A549 (cell line): ENCODE data around the gene TMOD4. TPM values are rescaled to one million over a fixed set of nuclear protein-coding genes. Genes with fewer than 3 reads are reported as not detected.

Experiments used
- ATAC-seq, 2 experiments: fragments of 200-7000 bp in 1 of 2; fragments of >200 bp in 1 of 2; cut with Nextera tagmentation in 1 of 2; cut with Tn5 transposase in 1 of 2; 3 replicates each; pipeline versions ENCODE4 v1.8.0 to v1.9.1; 2018 to 2020; ENCODE audit warnings: mild to moderate bottlenecking in 1 of 2, moderate library complexity in 1 of 2
- CTCF ChIA-PET: fragments of 300-600 bp; sonication (Branson Sonifier 250); formaldehyde crosslinking; extraction: SDS; loops from one replicate; lab custom pipeline; 2021; ENCODE audit warnings: antibody characterized with exemption, inconsistent platforms; lab: Yijun Ruan, JAX
- POLR2A ChIA-PET: fragments of 350-600 bp; formaldehyde crosslinking; extraction: SDS; loops from one replicate; lab custom pipeline; 2021; ENCODE audit warnings: antibody characterized with exemption, inconsistent platforms; lab: Yijun Ruan, JAX
- DNase-seq, 2 experiments: peaks; one replicate each; pipeline versions ENCODE4 v3.0.0 to v3.0.0-alpha.2; 2011 to 2016; ENCODE audit warnings: low read depth in 1 of 2, low spot score in 1 of 2
- FAIRE-seq: peaks from 2 replicates; lab custom pipeline; 2011; peaks lifted over from hg19 to GRCh38; lab: Jason Lieb, UNC
- H3K27ac ChIP-seq, 2 experiments: fragments of >200 bp; sonication (Bioruptor Twin); formaldehyde crosslinking; 3 replicates each; pipeline ENCODE4 v1.5.1; 2016 to 2017
- H3K4me1 ChIP-seq: fragments of >200 bp; sonication (Bioruptor Twin); formaldehyde crosslinking; 3 replicates; pipeline ENCODE4 v1.6.1; 2016
- H3K4me2 ChIP-seq: fragments of >200 bp; sonication (Bioruptor Twin); formaldehyde crosslinking; 3 replicates; pipeline ENCODE4 v1.6.1; 2016
- H3K4me3 ChIP-seq: fragments of >200 bp; sonication (Bioruptor Twin); formaldehyde crosslinking; 3 replicates; pipeline ENCODE4 v1.5.1; 2016
- H3K9me3 ChIP-seq: fragments of >200 bp; sonication (Bioruptor Twin); formaldehyde crosslinking; 3 replicates; pipeline ENCODE4 v1.6.1; 2016
- CHD4 ChIP-seq: fragments of 200-600 bp; sonication (generic); IDR thresholded peaks from 2 replicates; pipeline ENCODE4 v1.6.1; 2016; ENCODE audit warnings: antibody characterized with exemption, mild to moderate bottlenecking, borderline replicate concordance
- EHMT2 ChIP-seq: fragments of 200-600 bp; sonication (generic); IDR thresholded peaks from 2 replicates; pipeline ENCODE4 v1.6.1; 2016; ENCODE audit warnings: antibody characterized with exemption, low read depth, mild to moderate bottlenecking, moderate library complexity
- EP300 ChIP-seq, 2 experiments: fragments of >200 bp; sonication (Bioruptor Twin); formaldehyde crosslinking; IDR thresholded peaks; 2 replicates in 1 of 2; 3 replicates in 1 of 2; pipeline ENCODE4 v1.6.1; 2016 to 2017
- GATA3 ChIP-seq: IDR thresholded peaks from 2 replicates; pipeline ENCODE4 v1.6.1; 2012; ENCODE audit warnings: borderline replicate concordance
- HEYL ChIP-seq: fragments of 250-450 bp; sonication (Bioruptor Pico); IDR thresholded peaks from 2 replicates; pipeline ENCODE4 v1.8.0; 2021; ENCODE audit warnings: mild to moderate bottlenecking, moderate library complexity
- HOXB5 ChIP-seq: fragments of 250-450 bp; sonication (Bioruptor Pico); IDR thresholded peaks from 2 replicates; pipeline ENCODE4 v1.5.0; 2020; ENCODE audit warnings: mild to moderate bottlenecking, moderate library complexity
- MAFK ChIP-seq: fragments of 450-650 bp; IDR thresholded peaks from 2 replicates; pipeline ENCODE4 v1.6.1; 2014; ENCODE audit not compliant: partially characterized antibody
- MYC ChIP-seq: IDR thresholded peaks from 2 replicates; pipeline ENCODE4 v1.6.1; 2012; ENCODE audit warnings: mild to moderate bottlenecking, inconsistent platforms, low read length, improper control_type of control experiment, borderline replicate concordance
- PHF8 ChIP-seq: fragments of 200-600 bp; sonication (generic); IDR thresholded peaks from 2 replicates; pipeline ENCODE4 v1.6.1; 2016; ENCODE audit warnings: low read depth, mild to moderate bottlenecking, antibody characterized with exemption, moderate library complexity, borderline replicate concordance
- POLR2A ChIP-seq: IDR thresholded peaks from 2 replicates; pipeline ENCODE4 v1.6.1; 2012; ENCODE audit warnings: mild to moderate bottlenecking, low read length
- RAD21 ChIP-seq, 2 experiments: fragments of >200 bp in 1 of 2; sonication (Bioruptor Twin) in 1 of 2; formaldehyde crosslinking in 1 of 2; IDR thresholded peaks in 1 of 2; conservative IDR thresholded peaks in 1 of 2; 2 replicates in 1 of 2; 3 replicates in 1 of 2; pipeline ENCODE4 v1.6.1; 2012 to 2018; ENCODE audit warnings: inconsistent platforms in 1 of 2
- RARB ChIP-seq: fragments of 250-450 bp; sonication (Bioruptor Pico); IDR thresholded peaks from 2 replicates; pipeline ENCODE4 v1.8.0; 2021; ENCODE audit warnings: mild to moderate bottlenecking, moderate library complexity
- RCOR1 ChIP-seq: fragments of 150-350 bp; IDR thresholded peaks from 2 replicates; pipeline ENCODE4 v1.6.1; 2014; ENCODE audit warnings: antibody characterized with exemption, low read length, low read depth
- RNF2 ChIP-seq: fragments of 200-600 bp; sonication (generic); IDR thresholded peaks from 2 replicates; pipeline ENCODE4 v1.6.1; 2016; ENCODE audit warnings: low read depth, mild to moderate bottlenecking, antibody characterized with exemption, moderate library complexity, borderline replicate concordance
- SMC3 ChIP-seq: fragments of >200 bp; sonication (Bioruptor Twin); formaldehyde crosslinking; IDR thresholded peaks from 3 replicates; pipeline ENCODE4 v1.6.1; 2018; ENCODE audit warnings: inconsistent platforms
- SREBF2 ChIP-seq: fragments of 450-650 bp; IDR thresholded peaks from 2 replicates; pipeline ENCODE4 v1.6.1; 2014; ENCODE audit warnings: mild to moderate bottlenecking, moderate library complexity
- ZFP36 ChIP-seq: fragments of 450-650 bp; IDR thresholded peaks from 2 replicates; pipeline ENCODE4 v1.6.1; 2014; ENCODE audit warnings: borderline replicate concordance; ENCODE audit not compliant: partially characterized antibody
- WGBS: methylation state at CpG from one replicate; pipeline ENCODE4 v1.1.6; 2017; ENCODE audit errors: missing lambda C conversion rate; 5-methylcytosine and 5-hydroxymethylcytosine counted together
- polyA plus RNA-seq, 4 experiments: library from polyadenylated mRNA; depleted of rRNA in 3 of 4; stranded (reverse); fragments of >200 nt; fragmentation: RNase III in 1 of 4; extraction: RNeasy Plus Mini Kit Qiagen cat#74134 plus additional on column Dnase treatment in 1 of 4; gene quantifications; 2 replicates in 3 of 4; 3 replicates in 1 of 4; pipeline ENCODE4 v1.2.3, GENCODE V29; 2011 to 2017
- TF ChIP-seq, protein P1 (sequence below): fragments of >200 bp; sonication (Bioruptor Twin); formaldehyde crosslinking; IDR thresholded peaks from 2 replicates; pipeline ENCODE4 v1.6.1; 2016
- TF ChIP-seq, protein P2 (sequence below): fragments of 200-600 bp; sonication (generic); IDR thresholded peaks from 2 replicates; pipeline ENCODE4 v1.6.1; 2016; ENCODE audit warnings: antibody characterized with exemption, mild to moderate bottlenecking, moderate library complexity
- TF ChIP-seq, protein P3 (sequence below): IDR thresholded peaks from 2 replicates; pipeline ENCODE4 v1.6.1; 2012
- TF ChIP-seq, protein P4 (sequence below): fragments of 450-650 bp; IDR thresholded peaks from 2 replicates; pipeline ENCODE4 v1.6.1; 2014; ENCODE audit warnings: antibody characterized with exemption
- TF ChIP-seq, protein P5 (sequence below): fragments of >200 bp; sonication (Bioruptor Twin); formaldehyde crosslinking; IDR thresholded peaks from 3 replicates; pipeline ENCODE4 v1.6.1; 2016

The TMOD4 gene
- polyA plus RNA-seq, 2 of the 4 experiments (the other 2 are of a cell fraction): 0.30 to 0.49 TPM

DNA sequence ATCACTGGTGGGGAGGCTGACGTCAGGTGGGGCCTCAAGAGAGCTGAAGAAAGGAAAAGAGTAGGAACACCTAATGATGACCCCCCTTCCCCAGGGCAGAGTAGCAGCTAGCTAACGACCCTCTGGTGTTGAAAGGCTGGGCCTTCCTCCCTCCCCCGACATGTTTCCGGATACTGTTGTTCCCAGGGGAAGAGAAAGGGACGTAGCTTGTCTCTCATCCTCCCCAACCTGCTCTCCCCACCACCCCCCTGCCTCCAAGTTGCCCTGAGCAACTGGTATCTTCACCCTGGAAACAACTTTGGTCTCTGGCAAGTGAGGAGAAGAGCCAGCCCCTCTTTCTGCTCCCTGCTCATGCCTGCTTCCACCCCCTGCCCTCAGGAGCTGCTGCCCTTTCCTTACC lies 31.8 kb downstream of the TMOD4 start (continued):
- TF ChIP-seq EHMT2 (no peak), RCOR1 (no peak), RAD21 (conservative IDR thresholded peaks at IDR 0.05 in 1 of 2, IDR thresholded peaks at IDR 0.05 in 1 of 2) (no peak), RARB (CRISPR knock-in tag) (no peak), PHF8 (no peak), EP300 (IDR thresholded peaks at IDR 0.05) (no peak), ZFP36 (no peak), HOXB5 (no peak)
- TF ChIP-seq, protein P1, sequence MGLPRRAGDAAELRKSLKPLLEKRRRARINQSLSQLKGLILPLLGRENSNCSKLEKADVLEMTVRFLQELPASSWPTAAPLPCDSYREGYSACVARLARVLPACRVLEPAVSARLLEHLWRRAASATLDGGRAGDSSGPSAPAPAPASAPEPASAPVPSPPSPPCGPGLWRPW: no peak
- TF ChIP-seq, protein P2, sequence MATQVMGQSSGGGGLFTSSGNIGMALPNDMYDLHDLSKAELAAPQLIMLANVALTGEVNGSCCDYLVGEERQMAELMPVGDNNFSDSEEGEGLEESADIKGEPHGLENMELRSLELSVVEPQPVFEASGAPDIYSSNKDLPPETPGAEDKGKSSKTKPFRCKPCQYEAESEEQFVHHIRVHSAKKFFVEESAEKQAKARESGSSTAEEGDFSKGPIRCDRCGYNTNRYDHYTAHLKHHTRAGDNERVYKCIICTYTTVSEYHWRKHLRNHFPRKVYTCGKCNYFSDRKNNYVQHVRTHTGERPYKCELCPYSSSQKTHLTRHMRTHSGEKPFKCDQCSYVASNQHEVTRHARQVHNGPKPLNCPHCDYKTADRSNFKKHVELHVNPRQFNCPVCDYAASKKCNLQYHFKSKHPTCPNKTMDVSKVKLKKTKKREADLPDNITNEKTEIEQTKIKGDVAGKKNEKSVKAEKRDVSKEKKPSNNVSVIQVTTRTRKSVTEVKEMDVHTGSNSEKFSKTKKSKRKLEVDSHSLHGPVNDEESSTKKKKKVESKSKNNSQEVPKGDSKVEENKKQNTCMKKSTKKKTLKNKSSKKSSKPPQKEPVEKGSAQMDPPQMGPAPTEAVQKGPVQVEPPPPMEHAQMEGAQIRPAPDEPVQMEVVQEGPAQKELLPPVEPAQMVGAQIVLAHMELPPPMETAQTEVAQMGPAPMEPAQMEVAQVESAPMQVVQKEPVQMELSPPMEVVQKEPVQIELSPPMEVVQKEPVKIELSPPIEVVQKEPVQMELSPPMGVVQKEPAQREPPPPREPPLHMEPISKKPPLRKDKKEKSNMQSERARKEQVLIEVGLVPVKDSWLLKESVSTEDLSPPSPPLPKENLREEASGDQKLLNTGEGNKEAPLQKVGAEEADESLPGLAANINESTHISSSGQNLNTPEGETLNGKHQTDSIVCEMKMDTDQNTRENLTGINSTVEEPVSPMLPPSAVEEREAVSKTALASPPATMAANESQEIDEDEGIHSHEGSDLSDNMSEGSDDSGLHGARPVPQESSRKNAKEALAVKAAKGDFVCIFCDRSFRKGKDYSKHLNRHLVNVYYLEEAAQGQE: no peak

DNA sequence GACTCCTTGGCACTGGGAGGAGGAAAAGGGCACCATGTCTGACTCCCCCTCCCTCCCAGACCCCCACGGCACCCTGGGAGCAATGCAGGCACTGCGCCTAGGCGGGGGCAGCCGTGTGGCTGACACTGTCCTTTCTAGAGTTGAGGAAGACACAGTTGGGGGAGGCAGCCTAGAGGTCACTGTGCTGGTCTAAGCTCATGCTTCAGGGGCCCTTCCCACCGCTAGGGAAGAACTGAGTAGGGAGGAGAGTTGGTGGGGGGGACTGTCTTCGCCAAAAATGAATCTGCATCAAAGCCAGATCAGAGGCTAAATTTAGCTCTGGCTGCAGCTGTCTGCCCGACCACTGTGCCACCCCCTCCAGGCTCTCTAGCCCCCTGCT lies 32.7 kb downstream of the TMOD4 start:
- H3K4me2 ChIP-seq: no peak overlapping the region
- DNase-seq (no peak), ATAC-seq (no peak), FAIRE-seq (no peak)
- WGBS: 81% methylated on average over 7 of the region's 7 CpGs
- H3K9me3 ChIP-seq: no peaks in the 10 kb centered on the region
- H3K4me3 ChIP-seq: no peak overlapping the region
- H3K4me1 ChIP-seq: peaks cover 10% of the 10 kb centered on the region; the same call in 2 of the 3 replicates
- ChIA-PET CTCF (interaction anchor here (1.0 to 4.6 kb wide), 4 partner anchors 10 to 57 kb away, joined by 3 to 37 read pairs (median 4); partner anchors contain the start of gene TNFAIP8L2), POLR2A (no interaction called here)
- TF ChIP-seq EHMT2 (no peak), CHD4 (no peak), EP300 (IDR thresholded peaks at IDR 0.05) (no peak), RNF2 (no peak), ZFP36 (no peak), GATA3 (no peak), MAFK (no peak), RCOR1 (no peak), HEYL (CRISPR knock-in tag) (no peak), POLR2A (no peak), MYC (no peak), SREBF2 (no peak), SMC3 (no peak)
- TF ChIP-seq, protein P3, sequence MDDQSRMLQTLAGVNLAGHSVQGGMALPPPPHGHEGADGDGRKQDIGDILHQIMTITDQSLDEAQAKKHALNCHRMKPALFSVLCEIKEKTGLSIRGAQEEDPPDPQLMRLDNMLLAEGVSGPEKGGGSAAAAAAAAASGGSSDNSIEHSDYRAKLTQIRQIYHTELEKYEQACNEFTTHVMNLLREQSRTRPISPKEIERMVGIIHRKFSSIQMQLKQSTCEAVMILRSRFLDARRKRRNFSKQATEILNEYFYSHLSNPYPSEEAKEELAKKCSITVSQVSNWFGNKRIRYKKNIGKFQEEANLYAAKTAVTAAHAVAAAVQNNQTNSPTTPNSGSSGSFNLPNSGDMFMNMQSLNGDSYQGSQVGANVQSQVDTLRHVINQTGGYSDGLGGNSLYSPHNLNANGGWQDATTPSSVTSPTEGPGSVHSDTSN: no peak
- TF ChIP-seq, protein P4, sequence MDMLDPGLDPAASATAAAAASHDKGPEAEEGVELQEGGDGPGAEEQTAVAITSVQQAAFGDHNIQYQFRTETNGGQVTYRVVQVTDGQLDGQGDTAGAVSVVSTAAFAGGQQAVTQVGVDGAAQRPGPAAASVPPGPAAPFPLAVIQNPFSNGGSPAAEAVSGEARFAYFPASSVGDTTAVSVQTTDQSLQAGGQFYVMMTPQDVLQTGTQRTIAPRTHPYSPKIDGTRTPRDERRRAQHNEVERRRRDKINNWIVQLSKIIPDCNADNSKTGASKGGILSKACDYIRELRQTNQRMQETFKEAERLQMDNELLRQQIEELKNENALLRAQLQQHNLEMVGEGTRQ: no peak
- TF ChIP-seq, protein P5, sequence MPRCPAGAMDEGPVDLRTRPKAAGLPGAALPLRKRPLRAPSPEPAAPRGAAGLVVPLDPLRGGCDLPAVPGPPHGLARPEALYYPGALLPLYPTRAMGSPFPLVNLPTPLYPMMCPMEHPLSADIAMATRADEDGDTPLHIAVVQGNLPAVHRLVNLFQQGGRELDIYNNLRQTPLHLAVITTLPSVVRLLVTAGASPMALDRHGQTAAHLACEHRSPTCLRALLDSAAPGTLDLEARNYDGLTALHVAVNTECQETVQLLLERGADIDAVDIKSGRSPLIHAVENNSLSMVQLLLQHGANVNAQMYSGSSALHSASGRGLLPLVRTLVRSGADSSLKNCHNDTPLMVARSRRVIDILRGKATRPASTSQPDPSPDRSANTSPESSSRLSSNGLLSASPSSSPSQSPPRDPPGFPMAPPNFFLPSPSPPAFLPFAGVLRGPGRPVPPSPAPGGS: no peak
- H3K27ac ChIP-seq: no peak overlapping the region
